Iris pigment epithelial cell (primary cell): ENCODE results near the gene WWOX.
"Not testable (repeated sequence)": the region's sequence is repeated elsewhere in the genome, so short reads cannot be mapped to it uniquely, and the experiment has no call there.

ENCODE experiments used
- DNase-seq: peaks from one replicate; pipeline ENCODE4 v3.0.0-alpha.2; 2011; ENCODE audit warnings: low read depth

The WWOX gene

DNA sequence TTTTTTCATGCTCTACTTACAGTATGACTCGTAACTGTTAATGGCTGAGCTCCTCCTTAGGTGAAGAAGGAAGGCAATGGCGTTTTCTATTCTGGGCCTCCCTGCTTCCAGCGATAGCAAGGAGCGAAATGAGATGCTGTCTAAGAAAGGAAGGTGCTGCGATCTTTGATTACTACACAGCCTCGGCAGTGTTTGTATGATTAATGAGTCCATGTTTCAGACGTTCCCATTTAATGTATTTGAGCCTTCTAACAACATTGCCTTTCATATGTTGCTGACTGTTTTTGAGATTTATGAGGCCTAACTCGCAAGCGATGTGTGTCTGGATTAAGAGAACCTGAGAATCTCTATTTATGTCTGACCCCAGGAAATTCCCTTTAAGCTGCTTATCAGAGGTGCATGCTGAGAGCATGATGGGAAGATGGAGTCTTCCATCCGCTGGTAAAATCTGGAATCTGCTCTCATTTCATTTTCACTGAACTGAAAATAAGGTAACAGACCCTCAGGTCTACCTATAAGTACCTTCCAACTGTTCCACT is 403.4 kb downstream of the WWOX start:
- no peak for DNase-seq

DNA sequence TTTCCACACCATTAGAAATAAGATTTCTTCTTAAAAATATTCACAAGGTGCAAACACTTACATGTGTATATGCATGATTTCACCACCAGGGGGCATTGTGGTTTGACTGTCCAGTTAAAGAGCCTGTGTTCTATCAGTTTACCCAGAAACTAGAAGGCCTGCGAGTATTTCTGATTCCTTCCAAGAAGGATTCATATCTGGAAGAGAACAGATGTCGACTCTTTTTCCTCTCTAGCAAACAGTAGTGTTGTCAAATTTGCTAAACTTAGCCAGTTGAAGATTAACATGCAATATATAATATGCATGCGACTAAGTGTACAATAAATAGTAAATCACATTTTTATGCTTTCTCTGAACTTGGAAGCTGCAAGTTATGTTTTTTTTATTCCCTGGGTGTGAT is 404.1 kb downstream of the WWOX start:
- peak; percentile 24 for DNase-seq

DNA sequence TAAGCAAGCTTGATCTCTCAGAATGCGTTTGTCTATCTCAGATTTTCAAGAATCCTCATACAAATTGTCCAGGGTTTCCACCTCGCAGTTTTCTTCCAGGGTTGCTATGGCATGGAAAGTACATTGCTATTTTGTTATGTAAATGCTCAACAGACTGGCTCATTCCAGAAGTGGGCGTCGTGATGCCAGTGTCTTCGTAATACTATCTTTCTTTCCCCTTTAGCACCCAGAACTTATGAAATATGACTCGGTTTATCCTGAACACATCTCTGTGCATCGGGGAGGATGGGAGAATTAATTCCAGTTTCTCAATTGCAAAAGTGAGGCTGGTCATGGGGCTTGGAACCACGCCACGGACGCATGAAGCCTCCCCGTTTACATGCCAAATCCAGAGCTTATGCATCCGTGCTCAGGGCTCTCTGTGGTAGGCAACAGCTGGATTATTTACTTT is 405.0 kb downstream of the WWOX start:
- DNase-seq = no peak

DNA sequence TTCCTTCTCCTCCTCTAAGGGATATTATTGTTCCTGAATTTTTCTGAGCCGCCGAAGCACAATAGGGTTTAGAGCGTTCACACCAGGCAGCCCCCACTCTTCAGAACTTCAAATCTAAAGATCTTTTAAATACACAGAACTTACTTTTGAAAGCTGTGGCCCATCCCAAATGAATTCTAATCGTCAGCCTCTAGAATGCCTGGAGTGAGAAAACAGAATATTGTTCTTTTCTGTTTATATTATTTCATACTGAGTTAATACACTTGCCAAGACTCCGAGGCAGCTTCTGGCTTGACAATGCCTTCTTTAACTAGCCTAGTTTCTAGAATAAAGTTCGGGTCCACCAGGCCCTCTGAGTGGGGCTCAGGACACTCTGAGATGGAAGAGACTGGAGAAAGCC is 405.6 kb downstream of the WWOX start:
- no peak for DNase-seq

DNA sequence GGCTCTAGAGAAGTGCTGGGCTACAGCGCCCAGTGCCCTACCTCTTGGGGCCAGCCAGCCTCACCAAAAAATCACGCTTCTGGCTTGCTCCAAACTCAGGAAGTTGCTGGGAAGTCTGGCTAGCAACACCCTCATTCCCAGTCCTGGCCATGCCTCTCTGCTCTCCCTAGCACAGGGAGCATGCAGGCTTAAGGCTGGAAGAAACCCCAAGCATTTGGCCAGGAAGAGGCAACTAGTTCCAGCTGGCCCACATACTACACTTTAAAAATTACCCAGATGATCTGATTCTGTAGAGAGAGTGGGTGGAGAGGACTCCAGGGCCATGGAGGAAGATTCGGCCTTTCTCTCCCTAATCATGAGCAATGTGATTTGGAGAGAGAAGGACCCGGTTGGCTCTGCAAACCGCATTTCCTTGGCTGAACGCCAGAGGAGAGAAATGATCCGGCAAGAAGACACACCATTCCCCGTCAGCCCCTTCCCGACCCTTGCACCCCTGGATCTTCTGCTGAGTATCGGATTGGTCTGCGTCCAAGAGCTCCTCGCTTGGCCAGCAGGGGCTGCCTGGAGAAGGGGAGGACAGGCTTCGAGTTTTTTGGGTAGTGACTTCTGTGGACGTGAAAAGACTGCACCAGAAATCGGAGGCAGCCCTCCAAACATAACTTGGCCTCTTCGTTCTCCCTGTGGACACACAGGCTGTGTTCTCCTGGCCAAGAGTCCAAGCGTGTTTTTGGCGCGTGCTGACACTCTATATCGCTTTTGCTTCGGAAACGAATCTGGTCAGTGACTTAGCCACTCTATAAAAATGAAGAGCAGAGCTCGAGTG is 406.3 kb downstream of the WWOX start:
- DNase-seq = no peak

DNA sequence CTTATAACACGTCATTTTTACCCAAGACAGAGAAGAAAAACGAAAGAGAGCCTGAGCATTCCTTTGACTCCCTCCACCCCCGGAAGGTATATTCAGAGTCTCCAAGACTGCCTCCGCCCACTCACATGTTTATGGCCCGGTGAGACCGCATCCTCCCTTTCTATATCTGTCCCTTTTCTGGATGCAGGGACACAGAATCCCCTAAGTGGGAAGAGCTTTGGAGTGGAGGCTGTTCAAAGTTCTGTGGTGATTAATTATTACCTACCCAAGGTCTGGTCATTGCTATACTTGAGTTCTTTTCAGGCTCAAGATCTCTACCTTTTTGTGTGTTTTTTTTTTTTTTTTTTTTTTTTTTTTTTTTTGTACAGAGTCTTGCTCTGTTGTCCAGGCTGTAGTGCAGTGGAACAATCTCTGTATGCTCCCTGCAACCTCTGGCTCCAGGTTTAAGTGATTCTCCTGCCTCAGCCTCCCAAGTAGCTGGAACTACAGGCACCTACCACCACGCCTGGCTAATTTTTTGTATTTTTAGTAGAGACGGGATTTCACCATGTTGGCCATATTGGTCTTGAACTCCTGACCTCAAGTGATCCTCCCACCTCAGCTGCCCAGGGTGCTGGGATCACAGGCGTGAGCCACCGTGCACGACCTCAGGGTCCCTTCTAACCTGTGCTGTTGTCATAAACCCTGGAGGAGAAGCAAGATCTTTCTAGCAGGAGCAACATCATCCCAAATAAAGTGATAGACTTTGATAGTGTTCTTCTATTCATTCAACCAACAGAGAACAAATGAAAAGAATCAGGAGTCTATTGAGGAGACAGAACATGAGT is 407.1 kb downstream of the WWOX start:
- DNase-seq = no peak

DNA sequence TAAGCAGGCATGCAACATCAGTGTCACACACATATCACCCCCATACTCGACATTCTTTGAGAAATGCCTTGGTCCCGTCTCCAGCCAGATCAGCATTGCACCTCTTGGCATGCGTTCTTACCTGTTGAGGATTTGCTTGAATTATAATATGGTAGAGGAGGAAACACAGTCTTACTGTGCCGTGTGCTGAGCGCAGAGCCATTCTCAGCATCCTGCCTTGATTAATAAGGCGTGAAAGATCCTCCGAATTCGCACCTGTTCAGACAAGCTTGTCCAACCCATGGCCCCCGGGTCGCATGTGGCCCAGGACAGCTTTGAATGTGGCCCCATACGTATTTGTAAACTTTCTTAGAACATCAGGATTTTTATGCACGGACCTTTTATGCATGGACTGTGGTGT is 408.1 kb downstream of the WWOX start:
- no peak for DNase-seq

DNA sequence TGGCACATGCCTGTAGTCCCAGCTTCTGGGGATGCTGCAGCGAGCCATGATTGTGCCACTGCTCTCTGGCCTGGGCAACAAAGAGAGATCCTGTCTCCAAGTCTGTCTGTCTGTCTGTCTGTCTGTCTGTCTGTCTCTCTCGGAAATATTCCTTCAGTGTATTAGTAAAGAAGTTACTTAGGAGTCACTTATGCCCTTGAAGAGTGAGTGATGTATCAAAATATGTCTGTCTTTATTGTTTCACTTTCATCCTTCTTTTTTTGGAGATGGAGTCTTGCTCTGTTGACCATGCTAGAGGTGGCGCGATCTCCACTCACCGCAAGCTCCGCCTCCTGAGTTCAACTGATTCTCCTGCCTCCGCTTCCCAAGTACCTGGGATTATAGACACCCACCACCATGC is 410.5 kb downstream of the WWOX start:
- no peak for DNase-seq

DNA sequence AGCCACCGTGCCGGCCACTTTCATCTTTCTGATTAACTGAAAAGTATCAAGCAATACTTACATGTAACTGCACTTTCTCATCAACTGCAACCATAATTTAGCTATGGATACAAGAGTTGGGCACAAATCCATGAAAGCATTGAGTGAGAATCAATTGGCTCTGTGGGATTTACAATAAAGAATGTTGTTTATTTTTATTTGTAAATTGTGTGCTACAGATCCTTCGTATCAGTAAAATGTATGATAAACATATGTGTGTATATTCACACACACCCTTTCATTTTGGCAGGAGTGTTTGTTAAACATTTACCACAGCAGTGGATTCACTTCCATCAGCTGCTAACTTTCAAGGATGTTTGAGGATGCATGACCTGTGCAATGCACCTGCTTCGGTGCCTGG is 411.0 kb downstream of the WWOX start:
- no peak for DNase-seq

DNA sequence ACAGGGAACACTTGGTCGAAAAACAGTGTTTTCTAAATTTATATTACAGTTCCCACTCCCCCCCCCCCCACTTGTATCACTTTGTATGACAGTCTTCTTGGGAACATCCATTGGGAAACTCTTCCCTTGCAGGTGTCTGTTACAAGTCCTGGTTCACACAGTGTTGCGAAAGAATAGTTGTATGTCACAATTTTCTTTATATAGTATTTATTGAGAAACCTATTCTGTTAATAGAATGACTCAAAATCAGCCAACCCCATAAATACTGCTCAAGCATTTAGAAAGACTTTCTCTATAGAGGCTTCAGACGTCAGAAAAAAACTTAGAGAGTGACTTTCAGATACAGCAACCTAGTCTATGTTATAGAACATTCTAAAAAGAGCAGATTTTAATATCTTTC is 414.4 kb downstream of the WWOX start:
- no peak for DNase-seq

DNA sequence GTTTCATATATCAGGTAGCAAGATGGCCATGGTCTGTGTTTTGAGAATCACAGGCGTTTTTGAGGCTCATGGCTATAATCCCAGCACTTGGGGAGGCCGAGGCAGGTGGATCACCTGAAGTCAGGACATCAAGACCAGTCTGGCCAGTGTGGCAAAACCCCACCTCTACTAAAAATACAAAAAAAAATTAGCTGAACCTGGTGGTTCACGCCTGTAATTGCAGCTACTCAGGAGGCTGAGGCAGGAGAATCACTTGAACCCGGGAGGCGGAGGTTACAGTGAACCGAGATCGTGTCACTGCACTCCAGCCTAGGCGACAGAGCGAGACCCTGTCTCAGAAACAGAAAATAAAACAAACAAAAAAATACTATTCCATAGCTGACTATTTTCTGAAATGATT is 415.4 kb downstream of the WWOX start:
- DNase-seq = not testable (repeated sequence)

DNA sequence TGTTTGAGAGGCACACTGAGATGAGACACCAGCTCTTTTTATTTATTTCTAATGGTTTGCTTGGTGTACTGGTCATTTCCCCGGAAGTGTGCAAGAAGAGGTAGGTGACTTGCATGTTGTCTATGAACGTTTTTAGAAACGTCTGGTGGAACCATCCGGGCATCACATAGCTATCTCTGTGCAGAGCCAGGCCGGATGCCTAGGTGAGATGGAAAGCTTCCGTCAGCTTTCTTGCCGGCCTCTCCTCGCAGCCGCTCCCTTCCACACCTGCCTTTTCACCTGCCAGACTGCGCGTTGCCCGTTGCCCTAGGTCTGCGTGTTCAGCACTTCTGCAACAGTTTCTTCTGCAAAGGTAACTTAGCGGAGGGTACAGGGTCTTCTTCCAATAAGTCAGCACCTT is 416.0 kb downstream of the WWOX start:
- DNase-seq = no peak

DNA sequence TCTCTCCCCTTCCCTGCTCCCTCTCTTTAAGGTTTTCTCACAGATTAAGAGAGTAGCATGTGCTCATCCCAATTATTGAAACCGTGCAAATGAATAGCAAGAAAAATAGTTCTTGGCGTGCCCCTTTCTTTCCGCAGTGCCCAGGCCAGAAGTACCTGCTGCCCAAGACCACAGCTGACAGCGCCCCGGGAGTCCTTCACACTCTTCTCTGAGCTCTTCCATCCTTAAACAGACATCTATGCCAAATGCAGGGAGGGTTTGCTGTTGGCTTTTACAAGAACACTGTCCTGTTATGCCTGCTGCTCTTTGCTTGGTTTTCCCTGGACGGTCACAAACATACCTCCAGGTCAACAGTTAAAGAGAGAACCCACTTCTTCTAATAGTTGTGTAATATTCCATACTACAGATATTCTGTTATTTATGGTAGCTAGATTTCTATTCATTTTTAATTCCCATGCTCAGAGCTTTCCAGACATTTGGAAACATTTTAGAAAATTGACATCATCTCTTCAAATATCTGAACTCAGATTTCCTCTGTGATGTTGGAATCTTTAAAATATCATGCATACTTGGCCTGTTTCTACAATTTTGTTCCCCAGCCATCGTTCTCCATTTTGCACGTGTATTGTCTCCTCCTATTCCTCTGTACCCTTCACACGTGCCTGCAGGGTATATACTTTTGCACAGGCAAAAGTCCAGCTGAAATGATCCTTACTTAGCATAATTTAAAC is 416.7 kb downstream of the WWOX start:
- no peak for DNase-seq

DNA sequence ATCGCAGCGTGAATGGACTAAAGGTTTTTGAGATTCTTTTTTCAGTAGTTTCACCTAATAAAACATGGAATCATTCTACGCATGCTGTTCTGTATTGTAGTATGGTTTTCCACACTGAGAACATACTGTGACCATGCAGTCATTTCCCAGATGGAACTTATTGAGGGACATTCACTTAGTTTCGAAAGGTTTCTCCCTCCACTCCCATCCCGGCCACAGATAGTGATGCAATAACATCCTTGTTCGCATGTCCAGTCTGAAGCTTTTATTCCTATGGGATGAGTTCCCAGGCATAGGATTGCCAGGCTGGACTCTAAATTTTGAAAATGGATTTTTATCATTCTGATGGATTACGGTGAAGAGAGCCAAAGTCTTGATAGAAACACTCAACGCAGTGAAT is 420.4 kb downstream of the WWOX start:
- DNase-seq = no peak

DNA sequence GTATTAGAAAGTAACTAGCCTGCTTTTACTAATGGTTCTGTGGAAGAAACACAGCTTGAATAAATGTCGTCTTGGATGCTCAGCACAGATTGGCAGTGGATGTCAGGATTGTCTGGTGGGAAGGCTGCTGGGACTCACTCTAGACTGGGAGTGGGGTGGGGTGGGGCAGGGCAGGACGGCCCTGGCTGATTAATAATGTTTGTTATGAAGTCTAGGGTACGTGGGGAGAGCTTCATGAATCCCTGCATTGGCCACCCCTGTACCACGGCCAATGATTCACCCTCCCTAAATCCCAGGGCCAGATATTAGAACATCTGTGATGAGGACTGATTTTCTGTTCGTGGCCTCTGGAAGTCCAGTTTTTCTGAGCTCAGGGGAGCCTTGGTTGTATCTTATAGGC is 421.0 kb downstream of the WWOX start:
- DNase-seq = no peak

DNA sequence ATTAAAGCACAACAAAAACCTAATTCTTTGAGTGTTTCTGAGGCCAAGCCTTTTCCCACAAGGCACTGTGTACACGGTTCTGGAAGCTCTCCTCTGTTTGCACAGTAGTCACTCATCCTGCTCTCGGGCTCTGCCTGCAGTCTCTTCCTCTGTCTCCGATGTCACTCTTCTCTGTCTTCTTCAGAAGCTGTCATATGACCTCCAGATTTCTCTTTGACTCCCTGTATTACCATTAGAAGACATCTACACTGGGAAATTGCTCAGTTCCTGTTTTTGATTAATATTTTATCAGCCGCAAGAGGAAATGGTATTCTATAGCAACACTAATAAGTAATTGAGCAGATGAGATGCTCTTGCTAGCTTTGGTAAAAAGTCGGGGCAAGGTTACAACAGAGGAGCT is 422.9 kb downstream of the WWOX start:
- no peak for DNase-seq

DNA sequence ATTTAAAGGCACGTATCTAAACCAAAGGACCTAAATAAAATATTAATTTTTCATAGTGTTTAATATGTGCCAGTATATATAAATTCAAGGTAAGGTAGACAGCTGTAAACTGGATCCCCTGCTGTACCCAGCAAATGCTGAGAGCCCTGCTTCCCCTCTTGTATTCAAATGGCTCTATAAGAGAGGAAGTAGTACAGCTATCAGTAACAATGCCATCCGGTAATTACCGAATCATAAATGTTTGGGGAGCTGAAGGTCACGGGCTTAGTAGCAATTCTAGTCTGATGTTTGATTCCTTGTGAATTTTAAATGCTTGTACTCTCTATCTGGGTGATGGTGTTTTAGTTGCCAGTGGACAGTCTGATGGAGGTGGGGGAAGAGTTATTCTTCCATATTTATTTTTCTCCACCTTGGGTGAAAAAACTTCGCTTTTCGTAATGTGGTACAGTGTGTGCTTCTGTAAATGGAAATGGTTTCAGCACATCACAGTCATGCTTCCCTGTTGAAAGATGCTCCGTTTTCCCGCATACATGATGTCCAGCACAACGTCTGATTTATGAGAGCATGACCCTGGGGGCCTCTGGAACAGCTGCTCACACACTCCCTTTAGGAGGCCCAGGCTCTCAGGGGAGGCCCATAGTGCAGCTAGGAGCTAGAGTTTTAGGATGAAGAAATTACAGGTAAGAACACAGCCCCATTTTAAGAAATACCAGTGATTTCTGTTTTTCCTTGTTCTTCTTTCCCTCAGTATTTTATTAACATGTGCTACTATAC is 423.9 kb downstream of the WWOX start:
- no peak for DNase-seq

DNA sequence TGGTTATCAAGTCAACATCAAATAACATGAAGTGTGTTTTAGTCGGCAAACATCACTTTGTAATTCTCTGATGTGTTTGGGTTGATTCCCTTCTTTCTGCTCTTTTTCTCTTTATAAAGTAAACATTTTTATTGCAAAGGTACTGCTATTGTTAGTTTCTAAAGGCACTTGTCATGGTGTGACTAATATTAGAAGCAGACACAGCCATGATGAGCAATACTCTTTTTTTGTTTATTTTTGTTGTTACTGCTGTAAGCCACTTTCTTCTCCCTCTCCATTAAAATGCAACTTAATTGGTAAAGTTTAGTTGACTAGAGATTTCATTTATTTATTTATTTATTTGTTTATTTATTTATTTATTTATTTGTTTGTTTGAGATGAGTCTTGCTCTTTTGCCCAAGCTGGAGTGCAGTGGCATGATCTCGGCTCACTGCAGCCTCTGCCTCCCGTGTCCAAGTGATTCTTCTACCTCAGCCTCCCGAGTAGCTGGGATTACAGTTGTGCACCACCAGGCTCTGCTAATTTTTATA is 424.7 kb downstream of the WWOX start:
- DNase-seq = no peak

DNA sequence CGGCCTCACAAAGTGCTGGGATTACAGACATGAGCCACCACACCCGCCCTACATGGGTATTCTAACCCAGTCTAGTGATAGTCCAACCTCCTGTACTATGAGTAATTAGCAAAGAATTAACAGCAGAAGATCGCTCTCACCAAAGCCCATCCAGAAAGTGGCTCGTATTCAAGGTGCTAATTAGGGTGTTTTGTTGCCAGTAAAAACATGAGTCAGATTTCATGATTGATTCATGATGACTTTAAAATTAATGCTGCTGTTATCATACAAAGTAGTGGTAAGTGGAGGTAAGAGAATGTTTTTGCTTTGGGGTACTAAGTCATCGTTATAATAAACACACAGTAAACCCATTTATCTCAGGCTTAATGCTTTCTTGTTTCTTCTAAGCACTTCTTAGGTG is 428.8 kb downstream of the WWOX start:
- DNase-seq = no peak

DNA sequence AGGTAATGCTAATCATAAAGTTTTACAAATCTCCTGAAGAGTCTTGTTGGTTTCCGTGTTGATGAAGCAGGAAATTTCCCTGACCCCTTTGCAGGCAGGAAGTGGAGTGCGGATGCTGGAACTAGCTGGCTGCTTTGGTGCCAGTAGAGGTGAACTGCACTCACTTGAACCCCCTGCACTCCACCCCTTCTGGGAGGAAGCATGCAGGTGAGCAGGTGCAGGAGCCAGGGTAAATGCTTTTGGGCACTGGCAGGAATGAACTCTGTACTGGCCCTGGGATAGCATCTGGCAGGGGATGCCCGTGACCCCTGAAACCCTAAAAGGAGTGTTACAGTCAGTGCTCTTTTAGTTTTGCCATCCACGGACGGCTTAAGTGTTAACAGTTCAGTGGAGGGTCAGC is 430.4 kb downstream of the WWOX start:
- no peak for DNase-seq

DNA sequence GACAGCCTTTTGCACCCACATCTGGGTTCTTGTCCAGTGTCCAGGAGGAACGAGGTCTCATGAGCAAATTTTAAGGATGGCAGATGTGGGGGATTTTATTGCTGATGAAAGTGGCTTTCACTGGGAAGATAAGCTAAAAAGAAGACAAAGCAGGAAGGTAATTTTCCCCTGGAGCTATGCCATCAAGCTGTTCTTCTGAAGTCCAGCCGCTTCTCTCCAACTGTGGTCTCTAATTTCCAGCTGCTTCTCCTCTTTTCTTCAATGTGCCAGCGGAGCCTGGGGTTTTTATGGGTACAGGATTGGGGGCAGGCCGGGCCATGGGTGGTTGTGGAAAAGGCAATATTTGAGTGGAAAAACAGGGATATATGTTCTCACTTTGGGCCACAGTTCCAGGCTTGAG is 430.8 kb downstream of the WWOX start:
- DNase-seq = no peak
